Fibroblast of skin of back (primary cell): ENCODE measurements around the gene KCNA5.

ENCODE experiments used
- DNase-seq: peaks from one replicate; pipeline ENCODE4 v3.0.0-alpha.2; 2013

The KCNA5 gene

DNA sequence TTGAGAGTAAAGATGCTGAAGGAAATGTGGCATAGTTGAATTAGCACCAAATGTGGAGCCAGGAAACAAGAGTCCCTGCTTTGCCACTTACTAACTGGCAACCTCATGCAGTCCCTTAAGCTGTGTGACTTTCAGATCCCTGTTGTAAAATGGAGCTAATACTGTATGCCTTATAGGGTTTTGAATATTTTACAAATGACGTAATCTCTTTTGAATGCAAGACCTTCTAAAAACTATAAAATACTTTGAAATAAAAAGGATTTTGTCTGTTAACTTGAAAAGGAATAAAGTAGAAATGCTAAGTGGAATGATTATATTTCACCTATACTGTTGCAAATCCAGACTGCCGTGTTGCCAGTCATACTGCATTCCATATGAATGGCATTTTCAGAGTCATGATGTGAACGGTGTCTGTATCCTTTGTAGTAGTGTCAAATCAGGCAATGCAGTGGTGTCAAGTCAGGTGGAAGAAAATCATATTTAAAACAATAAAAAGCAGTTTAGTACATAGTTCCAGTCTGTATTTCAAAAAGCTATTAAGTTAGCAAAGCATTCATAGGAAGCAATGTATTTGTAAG is 21.3 kb downstream of the KCNA5 start:
- DNase-seq: peak; percentile 33

DNA sequence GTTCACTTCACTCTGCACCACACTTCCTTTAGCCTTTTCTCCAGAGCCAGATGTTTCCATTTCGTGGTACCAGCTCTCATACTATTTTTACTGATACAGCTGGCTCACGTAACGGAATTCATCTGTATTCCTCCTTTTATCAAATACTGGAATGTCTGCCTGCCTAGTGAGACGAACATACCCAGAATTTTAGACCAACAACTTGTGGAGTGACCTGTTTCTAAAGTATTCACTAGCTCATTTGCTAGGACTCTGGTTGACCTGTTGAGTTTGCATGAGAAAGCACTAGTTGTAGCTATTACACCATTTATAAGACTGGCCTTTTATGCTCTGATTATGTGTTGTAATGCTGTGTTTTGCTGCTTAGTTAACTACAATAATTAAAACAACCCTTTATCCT is 22.6 kb downstream of the KCNA5 start:
- DNase-seq: peak; percentile 66

DNA sequence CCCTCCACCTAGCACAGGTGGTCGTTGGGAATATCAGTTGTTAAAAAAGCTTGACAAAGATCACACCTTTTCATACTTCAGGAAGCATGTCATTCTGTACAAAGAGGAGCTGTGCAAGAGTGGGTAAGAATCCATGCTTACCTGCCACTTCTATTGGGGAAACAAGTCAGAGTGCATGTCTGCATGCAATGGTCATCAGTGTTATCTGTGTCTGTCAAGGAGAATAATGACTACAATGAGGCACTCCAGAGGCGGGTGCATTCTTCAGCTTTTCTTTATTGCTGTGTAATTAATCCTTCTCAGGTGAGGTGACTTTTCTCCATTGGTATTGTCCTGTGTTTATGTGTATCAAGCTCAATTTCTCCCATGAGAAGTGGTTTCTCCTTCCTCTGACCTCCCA is 24.4 kb downstream of the KCNA5 start:
- DNase-seq: no peak

DNA sequence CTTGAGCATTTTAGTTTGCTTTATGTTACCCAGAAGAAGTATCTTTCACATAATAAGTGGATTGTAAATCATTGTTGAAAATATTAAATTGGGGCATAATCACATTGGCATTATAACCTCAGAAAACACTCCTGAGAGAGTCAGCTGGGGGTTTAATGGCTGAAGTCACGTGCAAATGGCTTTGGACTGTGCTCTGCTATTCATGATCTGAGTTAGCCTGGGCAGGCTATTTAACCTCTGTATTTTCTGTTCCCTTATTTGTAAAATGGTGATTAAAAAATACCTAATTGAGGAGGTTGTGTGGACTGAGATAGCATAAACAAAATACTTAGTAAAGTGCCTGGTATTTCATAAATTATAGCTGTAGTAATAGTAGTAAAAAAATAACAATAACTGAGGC is 24.9 kb downstream of the KCNA5 start:
- DNase-seq: no peak

DNA sequence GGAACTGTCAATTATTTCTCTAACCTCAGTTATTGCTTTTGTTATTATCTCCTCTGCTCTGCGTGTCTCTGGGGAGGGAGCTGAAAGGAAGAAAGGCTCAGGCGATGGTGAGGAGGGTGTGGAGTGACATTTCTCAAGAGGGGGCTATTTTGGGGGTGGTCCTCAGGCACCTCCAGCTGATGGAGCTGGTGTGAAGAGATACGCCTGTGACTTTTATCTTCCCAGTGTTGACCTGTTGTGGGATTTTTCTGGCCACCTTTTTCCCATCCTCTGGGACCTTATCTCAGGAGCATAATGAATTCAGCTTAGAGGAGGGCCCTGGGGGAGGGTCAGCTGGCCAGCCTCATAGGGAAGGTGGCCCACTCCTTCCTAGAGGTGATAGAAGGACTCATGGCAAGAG is 26.4 kb downstream of the KCNA5 start:
- no peak for DNase-seq

DNA sequence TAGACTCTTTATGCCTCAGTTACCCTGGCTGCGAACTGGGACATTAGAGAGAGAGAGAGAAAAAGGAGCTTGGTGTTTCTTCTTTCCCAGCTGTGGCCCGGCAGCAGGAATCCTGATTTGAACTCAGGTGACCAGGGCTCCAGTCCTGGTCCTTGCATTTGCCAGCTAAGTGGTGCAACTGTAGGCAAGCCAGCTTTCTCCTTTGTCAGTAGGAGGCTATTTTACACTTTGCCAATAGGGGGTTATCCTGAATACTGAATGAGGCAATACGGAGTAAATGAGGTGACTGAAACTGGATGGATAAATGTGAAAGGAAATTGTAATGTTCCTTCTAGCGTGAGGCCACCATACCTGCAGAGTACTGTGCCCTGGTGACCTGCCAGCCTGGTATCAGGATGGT is 27.8 kb downstream of the KCNA5 start:
- no peak for DNase-seq

DNA sequence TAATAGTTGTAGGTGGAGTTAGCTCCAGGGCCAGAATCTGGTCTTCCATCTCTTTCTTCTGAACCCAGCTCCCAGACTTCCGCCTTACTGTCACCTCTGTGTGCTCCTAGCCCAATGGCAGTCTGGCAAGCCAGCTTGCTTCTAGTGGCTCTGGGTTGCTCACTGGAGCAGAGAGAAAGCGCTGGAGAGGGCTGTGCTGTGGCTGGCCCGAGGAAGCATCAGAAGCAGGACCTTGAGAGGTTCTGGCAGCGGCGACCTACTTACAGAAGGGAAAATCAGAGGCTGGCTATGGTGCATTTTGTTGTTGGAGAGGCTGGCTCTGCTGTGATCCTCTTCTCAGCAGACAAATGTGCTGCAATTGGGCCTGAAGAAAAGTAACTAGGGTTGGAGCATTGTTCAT is 28.6 kb downstream of the KCNA5 start:
- DNase-seq: no peak

DNA sequence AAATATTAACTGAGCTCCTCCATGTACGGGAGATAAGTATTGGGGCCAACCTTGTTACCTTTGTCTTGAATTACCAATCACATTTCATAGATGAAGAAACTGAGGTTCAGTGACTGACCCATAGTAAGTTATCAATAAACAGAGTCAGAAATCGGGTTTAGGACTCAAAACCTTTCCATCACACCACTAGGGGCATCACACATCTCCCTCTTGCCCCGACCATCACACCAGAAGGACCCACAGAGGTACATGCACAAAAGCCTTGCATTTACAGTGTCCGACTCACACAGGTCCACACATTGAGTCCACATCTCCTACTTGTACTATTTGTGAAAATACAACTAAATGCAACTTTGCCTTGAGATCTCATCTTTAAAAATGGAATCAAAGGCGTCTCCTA is 29.4 kb downstream of the KCNA5 start:
- no peak for DNase-seq

DNA sequence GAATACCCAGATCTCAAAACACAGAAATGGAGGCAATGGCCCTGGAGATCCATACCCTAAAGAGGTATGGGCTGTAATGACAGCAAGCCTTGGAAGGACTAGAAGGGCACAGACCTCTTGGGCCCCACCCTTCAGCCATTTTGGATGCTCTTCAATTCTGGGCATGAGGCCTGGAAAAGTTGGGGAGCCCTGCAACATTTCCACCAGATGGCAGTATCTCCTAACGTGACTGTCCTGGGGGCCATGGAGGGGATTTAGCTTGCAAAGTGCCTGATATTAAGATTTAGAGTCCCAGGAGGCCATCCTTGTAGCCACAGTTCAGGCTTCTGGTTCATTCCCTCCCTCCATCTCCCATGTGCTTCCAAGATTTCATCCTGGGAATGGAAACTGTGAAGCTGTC is 30.2 kb downstream of the KCNA5 start:
- peak; percentile 49 for DNase-seq

DNA sequence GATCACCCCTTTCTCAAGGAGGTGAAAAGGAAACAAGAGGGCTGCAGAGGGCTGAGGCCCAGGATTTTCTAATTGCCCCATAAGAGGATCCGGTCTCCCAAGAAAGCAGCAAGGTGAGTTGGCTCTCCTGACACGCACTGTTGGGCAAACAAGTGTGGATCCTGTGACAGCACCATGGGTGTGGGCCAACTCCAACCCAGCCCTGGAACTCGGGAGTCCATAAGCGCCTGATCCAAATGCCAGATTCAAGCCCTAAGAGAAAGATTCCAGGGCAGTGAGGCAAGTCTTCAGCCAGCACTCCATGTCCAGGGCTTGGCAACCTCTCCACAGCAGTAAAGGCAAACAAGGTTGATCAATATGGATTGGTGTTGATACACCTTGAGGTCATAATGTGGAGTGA is 33.1 kb downstream of the KCNA5 start:
- no peak for DNase-seq

DNA sequence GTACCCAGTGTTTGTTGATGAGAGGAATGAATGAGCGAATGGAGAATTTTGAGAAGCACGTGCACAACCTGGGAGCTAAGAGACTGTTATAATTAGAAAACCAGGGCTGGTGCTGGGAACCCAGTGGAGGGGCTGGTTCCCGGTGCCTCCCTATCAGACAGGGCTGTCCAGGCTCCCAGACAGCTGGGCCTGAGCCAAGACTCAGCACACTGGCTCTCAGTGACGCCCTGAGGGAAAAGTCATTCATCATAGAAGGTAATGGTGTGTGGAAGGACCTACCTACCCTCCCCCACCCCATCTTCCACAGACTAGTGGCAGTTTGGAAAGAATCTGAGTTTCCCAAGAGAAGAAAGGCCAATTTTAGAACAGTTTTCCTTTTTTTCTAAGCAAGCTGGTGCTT is 34.7 kb downstream of the KCNA5 start:
- peak; percentile 53 for DNase-seq

DNA sequence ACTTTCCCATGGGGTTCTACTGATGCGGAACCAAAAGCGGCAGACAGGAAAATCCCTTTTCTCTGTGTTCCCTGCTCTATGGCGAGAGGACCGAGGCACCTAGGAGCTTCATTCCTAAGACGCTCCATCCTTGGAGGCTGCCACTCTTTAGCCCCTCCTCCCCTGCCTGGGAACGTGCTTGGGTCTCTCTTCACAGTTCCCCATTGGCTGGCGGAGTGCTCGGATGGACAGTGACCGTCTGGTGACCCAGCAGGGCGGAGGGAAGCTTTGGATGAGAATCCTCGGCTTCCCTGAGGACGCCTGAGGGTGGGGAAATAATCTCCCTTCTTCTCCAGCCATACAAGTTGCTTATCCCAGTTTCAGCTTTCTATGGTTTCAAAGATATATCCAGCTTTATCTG is 37.3 kb downstream of the KCNA5 start:
- DNase-seq: no peak

DNA sequence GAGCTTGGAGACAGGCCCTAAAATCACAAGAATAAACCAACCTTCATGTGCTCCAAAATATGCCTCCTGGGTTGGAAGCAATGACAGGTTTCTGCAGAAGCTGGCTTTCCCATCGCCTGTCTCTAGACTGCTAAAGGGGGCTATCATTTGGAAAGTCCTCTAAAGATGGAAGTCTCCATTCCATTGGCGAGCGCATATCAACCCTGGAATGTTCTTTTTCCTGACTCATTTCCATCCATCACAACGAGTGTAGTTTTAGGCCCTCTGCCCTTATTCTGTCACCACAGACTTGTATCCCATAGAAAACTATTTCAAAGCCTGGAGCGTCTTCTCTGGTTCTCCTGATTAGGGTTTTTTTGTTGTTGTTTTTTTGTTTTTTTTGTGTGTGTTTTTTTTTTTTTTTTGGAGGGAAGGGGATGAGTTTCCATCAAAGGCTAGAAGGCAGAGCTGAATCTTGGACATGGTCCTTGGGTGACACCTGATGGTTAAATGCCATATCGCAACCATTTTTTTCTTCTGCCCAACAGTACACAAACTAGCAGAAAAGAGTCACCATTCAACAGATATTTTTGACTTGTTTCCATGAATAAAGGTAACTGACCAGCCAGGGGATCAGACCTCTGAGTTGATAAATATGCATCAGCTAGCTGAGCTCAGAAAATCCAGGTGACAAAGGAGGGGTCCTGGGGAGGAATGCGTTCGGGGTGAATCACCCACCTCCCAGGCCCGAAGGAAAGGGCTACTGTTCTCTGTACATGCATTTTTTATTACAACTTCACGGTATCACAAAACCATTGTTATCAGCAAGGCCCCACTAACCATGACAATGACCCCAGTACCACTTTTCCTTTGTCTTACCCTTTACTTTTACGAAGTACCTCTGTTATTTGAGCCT is 40.5 kb downstream of the KCNA5 start:
- DNase-seq: peak; percentile 88

DNA sequence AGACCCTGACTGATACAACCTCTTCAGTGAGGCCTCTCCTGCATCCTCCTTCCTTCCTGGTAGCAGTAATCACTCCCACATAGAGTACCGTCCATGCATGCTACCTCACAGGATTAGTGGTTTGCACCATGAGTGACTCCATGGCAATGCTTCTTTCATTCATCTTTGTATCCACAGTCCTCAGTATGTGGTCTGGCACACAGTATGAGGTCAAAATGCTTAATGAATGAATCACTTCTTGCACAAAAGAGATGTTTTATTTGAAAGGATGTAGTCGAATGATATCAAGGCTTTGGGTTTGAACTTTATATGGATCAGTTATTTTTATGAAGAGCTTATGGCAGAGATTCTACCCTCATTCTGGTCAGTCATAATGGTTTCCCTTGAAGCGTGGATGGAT is 42.2 kb downstream of the KCNA5 start:
- DNase-seq: peak; percentile 96

DNA sequence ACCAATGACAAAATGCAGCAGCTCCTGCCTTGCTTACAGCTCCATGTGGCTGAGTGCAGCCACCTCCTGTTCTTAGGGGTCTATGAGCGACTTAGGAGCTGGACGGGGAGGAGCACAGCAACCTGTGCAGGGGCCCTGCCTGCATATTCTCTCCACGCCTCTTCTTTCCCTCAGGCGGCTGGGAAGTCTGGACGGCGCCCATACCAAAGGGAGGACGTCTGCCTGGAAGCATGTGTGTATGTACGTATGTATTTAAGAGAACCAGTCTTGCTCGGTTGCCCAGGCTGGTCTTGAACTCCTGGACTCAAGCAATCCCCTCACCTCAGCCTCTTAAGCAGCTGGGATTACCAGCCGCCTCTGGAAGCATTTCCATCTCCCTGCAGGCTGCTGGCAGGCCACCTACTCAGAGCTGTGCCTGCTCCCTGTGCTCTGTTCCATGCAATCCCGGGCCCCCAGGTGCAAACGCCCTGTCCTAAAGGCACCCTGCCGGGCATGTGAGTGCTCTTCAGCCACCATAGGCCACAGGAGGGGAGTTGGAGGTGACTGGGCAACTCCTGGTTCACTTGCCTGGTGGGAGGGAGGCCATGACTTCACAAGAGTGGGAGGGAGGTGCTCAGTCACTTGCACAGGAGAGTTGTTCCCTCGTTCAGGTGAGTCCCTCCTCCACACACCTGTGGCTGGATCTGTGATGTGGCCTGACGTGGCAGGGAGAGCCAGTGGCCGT is 44.3 kb downstream of the KCNA5 start:
- no peak for DNase-seq

DNA sequence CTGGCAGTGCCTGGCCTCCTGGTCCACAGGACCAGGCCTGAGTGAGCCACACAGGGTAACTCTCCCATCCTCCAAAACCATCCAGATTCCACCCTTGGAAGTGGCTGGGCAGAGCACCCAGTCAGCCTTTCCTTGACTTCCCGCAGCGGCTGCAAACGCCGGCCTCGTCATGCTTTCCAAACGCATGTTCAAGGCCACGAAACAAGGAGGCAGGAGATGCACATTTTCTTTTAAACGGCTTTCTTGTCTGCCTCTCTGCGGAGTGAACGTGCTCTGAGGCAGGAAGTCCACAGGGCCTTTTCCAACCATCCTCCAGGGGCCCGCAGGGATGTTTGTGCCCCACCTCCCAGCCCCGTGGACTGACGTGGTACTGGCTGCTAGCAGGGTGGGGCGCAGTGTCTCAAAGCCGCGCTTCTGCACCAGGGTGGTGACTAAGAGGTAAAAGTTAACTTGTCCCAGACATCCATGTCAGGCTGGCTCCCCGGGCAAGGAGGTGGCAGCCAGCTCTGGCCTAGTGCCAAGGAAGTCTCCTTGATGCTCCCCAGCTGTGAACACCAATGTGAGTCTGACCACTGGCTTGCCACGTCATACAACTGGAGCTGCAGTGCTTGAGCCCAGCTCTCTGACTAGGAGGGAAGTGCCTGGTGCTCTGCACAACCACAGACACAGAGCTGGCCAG is 45.0 kb downstream of the KCNA5 start:
- peak; percentile 96 for DNase-seq

DNA sequence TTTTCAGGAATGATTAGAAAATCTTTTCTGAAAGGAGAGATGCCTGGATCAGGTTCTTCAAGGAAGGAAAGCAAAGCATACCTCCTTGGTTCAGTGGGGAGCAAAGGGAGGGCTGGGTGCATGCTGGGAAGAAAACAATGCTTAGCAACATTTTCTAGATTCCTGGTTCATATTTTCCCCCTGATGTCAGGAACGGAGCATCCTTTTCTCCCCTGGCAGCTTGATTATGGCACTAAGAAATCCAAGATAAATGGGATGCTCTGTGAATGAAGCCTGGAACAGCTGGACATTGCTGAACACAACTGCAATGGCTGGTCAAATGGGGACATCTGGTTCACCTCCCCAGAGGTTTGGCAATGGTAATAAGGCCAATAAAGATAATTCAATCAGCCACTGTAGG is 50.9 kb downstream of the KCNA5 start:
- DNase-seq: peak; percentile 70

DNA sequence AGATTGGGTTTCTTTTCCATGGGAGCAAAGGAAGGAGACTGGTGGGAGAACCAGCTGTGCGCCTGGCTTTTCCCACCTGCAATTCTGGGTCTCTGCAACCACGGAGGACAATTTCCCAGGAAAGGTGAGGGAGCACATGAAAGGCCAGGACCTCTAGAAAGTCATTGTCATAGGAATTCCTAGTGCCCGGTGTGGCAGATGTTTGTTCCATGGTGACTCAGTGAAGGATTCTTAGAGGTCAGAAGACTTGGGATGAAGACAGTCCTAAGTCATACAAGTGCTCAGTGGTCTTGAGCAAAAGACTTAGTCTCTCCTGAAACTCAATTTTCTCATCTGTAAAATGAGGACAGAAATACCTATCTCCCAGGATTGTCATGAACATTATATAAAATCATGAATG is 51.3 kb downstream of the KCNA5 start:
- DNase-seq: peak; percentile 25
